Stimulated activated CD8-positive, alpha-beta memory T cell treated with anti-CD3 and anti-CD28 coated beads, Interleukin-12 subunit alpha, Interleukin-12 subunit beta, amount 100 ng/mL, for 1 hour (primary cell): ENCODE results near the gene VCL.
"Not testable (repeated sequence)": the region's sequence is repeated elsewhere in the genome, so short reads cannot be mapped to it uniquely, and the experiment has no call there.

Experiments used
- DNase-seq: peaks from one replicate; pipeline ENCODE4 v3.0.0-alpha.2; 2020; ENCODE audit warnings: low read depth

The VCL gene

GRCh38 chr10:74006269-74006668 is 8.4 kb downstream of the VCL start:
- no peak for DNase-seq

DNA sequence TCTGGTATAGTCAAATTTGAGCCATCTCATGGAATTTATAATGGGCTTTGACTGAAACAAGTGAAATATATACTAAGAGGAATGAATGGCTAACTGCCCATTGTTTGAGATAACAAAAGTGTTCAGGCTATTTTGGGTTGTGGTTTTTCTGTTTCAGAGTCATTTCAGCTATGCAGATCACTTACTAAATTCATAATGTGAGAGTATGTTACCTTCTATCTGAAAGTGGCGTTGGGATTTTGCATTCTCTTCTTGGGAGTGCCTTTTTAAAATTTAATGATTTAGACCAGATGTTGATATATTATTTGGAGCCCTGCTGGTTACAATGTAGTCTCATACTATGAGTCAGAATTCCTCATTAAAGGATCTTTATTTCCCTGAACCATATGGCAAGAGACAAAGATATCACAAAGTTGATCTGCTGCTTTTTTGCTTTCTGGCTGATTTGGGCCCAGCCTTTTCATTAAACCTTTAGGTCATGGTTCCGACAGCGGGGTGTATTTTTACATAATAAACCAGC is 10.4 kb downstream of the VCL start:
- DNase-seq = no peak

DNA sequence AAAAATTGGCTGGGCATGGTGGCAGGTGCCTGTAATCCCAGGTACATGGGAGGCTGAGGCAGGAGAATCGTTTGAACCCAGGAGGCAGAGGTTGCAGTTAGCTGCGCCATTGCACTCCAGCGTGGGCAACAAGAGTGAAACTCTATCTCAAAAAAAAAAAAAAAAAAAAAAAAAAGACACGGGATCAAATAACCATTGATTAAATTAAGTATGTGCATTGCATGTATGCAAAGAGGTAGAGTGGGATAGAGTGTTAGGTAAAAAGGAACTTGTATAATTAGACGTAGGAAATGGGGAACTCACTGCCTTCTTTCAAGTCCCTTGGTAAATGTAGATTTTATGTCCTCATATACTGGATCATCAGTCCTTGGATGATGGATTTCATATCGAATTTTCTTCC is 13.1 kb downstream of the VCL start:
- no peak for DNase-seq

DNA sequence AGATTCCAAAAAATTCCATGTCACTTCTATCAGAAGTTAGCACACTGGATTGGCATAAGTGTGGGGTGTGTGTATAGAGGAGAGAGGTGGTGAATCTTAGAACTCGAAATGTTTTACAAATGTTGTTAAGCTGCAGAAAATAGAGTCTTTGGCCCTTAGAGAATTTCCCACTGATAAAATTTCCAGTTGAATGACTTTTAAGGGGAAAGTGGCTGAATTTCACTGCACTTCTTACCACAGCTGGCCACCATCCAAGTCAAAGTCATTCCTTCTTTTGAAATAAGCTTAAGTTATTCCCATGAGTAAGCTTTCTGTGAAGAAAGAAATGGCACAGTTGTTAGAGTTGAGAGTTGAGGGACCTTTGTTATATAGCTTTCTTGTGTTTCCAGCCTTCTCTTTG is 13.9 kb downstream of the VCL start:
- no peak for DNase-seq

DNA sequence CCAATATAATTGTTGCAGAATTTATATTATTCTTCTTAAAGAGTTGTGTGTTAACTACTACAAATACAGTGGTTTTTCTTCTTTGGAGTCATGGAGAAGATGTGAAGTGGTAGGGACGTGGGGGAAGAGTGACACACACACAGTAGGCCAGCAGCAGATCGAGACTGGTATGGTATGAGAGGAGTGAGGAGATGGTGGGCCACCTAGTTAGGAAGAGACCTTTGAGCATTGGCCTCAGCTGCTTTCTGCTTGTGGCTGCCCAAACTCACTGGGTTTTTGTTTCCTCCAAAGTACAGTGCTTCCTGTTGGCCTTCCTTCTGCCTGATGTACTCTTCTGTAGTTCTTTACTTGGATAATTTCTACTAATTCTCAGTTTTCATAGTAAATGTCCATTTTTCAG is 14.6 kb downstream of the VCL start:
- no peak for DNase-seq

GRCh38 chr10:74013004-74013403 is 15.1 kb downstream of the VCL start:
- no peak for DNase-seq

DNA sequence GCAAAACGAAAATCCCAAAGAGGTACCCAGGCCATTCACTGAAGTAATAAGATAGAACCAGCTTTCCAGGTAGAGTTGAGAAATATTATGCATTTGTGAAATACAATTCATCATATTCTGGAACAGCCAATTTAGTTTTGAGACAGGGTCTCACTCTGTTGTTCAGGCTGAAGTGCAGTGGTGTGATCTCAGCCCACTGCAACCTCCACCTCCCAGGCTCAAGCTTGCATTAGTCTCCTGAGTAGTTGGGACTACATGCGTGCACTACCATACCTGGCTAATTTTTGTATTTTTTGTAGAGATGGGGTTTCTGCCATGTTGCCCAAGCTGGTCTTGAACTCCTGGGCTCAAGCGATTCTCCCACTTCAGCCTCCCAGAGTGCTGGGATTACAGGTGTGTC is 16.7 kb downstream of the VCL start:
- DNase-seq = not testable (repeated sequence)

- DNase-seq = no peak
Observed at GRCh38 chr10:74018241-74018640, 20.3 kb downstream of the VCL start.

GRCh38 chr10:74021248-74022055 is 23.5 kb downstream of the VCL start:
- no peak for DNase-seq

DNA sequence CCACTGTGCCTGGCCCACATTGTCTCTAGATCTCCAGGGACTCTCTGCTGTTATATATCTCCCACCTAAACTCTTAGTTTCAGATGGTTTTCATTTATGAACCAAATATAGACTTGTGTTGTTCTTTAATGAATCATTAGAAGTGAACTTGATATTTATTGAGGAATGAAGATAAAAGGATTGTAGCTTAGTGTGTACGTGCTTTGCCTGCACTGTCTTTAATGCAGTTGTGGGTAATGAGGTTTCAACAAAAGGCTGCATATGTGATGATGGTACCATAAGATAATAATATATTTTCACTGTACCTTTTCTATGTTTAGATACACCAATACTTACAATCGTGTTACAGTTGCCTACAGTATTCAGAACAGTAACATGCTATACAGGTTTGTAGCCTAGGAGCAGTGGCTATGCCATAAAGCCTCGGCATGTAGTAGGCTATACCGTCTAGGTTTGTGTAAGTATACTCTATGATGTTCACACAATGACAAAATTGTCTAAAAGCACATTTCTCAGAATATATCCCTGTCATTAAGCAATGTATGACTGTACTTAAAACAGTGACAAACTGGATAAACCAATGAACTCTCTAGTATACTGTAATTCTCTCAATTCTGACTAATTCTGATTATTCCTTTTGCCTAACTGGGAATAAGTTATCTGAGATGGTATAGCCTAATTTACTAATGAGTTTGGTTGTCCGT is 25.2 kb downstream of the VCL start:
- no peak for DNase-seq

DNA sequence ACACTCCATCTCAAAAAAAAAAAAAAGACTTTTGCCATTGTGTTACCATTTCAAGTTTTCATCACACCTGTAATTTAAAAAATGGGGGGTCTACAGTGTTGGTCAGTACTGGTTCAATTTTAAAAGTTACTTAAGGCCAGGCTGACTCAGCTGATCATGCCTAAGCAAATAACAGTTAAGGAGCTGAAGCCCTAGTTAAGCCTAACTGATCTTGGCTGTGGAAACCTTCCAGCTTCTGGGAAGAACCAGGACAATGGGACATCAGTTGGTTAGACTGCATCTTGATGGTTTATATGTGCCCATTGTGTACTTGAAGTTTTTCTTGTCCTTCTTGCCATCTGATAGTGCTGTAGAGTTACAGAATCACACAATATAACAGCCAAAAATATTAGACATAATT is 26.7 kb downstream of the VCL start:
- DNase-seq = no peak

DNA sequence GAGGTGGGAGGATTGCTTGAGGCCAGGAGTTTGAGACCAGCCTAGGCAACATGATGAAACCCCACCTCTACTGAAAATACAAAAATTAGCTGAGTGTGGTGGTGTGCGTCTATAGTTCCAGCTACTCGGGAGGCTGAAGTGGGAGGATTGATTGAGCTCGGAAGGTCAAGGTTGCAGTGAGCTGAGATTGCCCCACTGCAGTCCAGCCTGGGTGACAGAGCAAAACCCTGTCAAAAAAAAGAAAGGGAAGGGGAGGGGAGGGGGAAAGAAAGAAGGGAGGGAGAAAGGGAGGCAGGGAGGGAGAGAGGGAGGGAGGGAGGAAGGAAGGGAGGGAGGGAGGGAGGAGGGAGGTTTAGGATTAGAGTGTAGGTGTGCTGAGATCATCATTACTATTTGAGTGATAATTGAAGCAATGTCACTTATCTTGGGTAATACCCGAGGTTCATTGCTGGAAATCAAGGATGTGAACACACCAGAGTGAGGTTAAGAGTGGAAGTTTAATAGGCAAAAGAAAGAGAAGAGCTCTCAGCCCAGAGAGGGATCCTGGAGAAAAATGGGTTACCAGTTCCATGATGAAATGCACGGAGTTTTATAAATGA is 27.6 kb downstream of the VCL start:
- DNase-seq = no peak

DNA sequence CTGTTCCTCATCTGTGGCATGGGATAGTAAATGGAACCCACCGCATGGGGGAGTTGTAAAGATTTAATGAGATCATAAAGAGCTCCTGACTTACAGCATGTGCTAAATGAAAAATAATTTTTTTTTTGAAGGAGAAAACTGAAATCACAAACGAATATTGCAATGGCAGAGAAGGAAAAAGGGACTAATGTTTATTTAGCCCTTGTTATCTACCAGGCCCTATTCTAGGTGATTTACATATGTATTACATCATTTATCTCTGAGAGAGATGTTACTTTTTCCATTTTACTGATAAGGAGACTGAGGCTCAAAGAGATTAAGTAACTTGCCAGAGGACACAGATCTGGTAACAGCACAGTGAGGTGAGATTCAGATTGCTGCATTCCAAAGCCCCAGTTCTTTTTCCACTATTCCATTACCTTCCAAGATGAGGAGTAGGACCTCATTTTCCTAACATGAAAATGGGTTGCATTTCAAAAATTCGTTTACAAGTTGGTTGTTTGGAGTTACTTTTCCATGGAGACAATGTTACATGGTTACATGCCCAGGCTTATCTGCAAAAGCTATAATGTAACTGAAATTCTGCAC is 28.6 kb downstream of the VCL start:
- no peak for DNase-seq

- no peak for DNase-seq
Observed at GRCh38 chr10:74027702-74028101, 29.8 kb downstream of the VCL start.

DNA sequence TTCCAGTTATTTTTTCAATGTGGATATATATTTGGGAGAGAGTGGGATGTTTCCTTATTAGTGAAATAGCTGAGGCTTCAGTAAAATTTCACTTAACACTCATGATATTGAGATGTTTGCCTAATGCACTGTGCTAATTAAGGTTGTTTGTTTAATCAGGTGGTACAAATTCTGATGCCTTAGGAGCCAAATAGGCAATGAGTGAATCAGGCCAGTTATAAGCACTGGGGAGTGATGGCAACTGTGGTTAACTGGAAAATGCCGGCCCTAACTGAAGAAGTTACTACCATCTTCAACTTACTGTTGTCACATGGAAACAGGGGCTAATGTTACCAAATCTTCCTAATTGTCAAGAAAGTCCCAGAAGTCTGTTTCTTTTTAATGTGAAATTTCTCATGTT is 32.0 kb downstream of the VCL start:
- no peak for DNase-seq

GRCh38 chr10:74032208-74032607 is 34.3 kb downstream of the VCL start:
- DNase-seq = not testable (repeated sequence)

DNA sequence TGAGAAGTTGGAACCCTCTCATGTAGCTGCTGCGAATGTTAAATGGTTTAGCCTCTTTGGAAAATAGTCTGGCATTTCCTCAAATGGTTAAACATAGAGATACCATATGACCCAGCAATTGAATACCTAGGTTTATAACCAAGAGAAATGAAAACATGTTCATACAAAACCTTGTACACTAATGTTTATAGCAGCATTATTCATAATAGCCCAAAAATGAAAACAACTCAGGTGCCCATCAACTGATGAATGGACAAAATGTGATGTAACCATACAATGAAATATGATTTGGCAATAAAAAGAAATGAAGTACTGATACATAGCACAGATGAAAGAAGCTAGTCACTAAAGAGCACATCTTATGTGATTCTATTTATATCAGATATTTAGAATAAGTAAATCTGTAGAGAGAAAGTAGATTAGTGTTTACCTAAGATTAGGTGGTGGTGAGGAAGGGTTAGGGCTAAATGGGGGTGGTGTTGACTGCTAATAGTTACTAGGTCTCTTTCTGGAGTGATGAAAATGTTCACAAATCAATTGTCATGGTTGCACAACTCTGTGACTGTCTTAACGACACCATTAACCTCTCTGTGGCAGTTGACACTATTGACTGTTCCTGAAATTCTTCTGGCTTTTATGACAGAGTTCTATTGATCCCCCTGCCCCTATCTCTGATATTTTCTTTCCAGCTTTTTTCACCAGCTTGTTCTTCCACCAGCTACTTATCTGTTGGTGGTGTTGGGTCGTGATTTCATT is 35.2 kb downstream of the VCL start:
- no peak for DNase-seq

DNA sequence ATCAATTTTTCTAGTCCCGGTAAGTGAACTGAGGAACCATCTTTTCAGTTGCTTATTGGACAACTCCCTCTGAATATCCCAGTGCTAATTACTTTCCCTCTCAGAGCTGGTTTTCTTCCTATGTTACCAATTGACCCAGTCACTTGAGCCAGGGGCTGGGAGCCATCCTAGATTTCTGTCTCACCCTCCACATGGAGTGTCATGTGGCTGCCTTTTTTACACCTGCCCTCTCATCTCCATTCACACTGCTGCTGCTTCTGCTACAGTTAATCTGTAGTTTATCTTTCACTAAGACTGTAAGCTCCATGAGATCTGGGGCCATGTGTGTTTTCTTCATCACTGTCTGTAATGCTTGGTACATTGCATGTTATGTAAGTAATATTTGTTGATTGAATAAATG is 35.8 kb downstream of the VCL start:
- DNase-seq = no peak

DNA sequence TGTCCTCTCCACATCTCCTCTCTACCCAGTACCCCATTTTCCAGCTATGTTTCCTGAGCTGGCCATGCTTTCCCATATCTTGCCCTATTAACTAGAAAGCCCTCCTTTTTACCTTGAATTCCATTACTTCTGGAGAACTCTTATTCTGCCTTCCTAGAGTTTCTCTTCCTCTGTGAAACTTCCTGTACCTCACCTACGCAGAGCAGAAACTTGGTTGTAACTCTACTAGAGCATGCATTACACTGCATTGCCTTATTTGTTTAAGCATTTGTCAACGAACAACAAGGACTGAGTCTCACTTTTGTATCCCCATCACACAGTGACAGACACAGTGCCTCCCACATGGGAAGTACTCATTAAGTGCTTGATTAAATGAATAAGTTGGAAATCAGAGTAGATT is 36.4 kb downstream of the VCL start:
- DNase-seq = no peak

- DNase-seq = no peak
Observed at GRCh38 chr10:74035303-74035702, 37.4 kb downstream of the VCL start.

DNA sequence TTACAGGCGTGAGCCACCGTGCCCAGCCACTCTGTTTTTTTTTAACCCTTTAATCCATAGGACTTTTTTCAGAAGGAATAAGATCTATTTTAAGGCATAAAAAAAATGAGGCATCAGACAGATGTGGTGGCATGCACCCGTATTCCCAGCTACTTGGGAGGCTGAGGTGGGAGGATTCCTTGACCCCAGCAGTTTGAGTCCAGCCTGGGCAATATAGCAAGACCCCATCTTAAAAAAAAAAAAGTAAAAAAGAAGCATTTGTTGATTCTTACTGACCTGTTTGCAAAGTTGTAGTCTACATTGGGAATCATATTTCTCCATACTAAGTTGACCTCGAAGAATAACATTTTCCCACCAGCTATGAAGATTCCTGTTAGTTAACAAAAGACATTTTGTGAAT is 38.6 kb downstream of the VCL start:
- DNase-seq = no peak

- DNase-seq = no peak
Observed at GRCh38 chr10:74039561-74040145, 41.7 kb downstream of the VCL start.
